Measurements from ENCODE around the gene HSPA12B. TPM values are rescaled to one million over a fixed set of nuclear protein-coding genes. Genes with fewer than 3 reads are reported as not detected.
A peak's percentile ranks its signal among the peaks of the same experiment; 100 is the strongest.

The HSPA12B gene
- total RNA-seq, 1 experiment from 2014 or later, result 6.3 TPM

- TF ChIP-seq IRF2 (CRISPR knock-in tag; IDR thresholded peaks at IDR 0.05; ENCODE audit: borderline replicate concordance, low read depth), result no peak
- TF ChIP-seq, protein P1, sequence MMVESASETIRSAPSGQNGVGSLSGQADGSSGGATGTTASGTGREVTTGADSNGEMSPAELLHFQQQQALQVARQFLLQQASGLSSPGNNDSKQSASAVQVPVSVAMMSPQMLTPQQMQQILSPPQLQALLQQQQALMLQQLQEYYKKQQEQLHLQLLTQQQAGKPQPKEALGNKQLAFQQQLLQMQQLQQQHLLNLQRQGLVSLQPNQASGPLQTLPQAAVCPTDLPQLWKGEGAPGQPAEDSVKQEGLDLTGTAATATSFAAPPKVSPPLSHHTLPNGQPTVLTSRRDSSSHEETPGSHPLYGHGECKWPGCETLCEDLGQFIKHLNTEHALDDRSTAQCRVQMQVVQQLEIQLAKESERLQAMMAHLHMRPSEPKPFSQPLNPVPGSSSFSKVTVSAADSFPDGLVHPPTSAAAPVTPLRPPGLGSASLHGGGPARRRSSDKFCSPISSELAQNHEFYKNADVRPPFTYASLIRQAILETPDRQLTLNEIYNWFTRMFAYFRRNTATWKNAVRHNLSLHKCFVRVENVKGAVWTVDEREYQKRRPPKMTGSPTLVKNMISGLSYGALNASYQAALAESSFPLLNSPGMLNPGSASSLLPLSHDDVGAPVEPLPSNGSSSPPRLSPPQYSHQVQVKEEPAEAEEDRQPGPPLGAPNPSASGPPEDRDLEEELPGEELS (CRISPR knock-in tag; IDR thresholded peaks at IDR 0.05), result no peak
- TF ChIP-seq, protein P2, sequence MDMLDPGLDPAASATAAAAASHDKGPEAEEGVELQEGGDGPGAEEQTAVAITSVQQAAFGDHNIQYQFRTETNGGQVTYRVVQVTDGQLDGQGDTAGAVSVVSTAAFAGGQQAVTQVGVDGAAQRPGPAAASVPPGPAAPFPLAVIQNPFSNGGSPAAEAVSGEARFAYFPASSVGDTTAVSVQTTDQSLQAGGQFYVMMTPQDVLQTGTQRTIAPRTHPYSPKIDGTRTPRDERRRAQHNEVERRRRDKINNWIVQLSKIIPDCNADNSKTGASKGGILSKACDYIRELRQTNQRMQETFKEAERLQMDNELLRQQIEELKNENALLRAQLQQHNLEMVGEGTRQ (CRISPR knock-in tag; IDR thresholded peaks at IDR 0.05), result no peak
- TF ChIP-seq, protein P3, sequence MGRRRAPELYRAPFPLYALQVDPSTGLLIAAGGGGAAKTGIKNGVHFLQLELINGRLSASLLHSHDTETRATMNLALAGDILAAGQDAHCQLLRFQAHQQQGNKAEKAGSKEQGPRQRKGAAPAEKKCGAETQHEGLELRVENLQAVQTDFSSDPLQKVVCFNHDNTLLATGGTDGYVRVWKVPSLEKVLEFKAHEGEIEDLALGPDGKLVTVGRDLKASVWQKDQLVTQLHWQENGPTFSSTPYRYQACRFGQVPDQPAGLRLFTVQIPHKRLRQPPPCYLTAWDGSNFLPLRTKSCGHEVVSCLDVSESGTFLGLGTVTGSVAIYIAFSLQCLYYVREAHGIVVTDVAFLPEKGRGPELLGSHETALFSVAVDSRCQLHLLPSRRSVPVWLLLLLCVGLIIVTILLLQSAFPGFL (CRISPR knock-in tag; IDR thresholded peaks at IDR 0.05; ENCODE audit: borderline replicate concordance), result no peak
- TF ChIP-seq, protein P4, sequence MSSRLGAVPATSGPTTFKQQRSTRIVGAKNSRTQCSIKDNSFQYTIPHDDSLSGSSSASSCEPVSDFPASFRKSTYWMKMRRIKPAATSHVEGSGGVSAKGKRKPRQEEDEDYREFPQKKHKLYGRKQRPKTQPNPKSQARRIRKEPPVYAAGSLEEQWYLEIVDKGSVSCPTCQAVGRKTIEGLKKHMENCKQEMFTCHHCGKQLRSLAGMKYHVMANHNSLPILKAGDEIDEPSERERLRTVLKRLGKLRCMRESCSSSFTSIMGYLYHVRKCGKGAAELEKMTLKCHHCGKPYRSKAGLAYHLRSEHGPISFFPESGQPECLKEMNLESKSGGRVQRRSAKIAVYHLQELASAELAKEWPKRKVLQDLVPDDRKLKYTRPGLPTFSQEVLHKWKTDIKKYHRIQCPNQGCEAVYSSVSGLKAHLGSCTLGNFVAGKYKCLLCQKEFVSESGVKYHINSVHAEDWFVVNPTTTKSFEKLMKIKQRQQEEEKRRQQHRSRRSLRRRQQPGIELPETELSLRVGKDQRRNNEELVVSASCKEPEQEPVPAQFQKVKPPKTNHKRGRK (CRISPR knock-in tag; IDR thresholded peaks at IDR 0.05; ENCODE audit: borderline replicate concordance), result no peak
Measured at GRCh38 chr20:3694864-3695263, 37.6 kb upstream of the HSPA12B start (continued).

GRCh38 chr20:3696200-3696599 lies 36.3 kb upstream of the HSPA12B start:
- H3K9me3 Mint-ChIP-seq, result no peaks in the 10 kb centered on the region
- H3K27ac Mint-ChIP-seq, result no peak overlapping the region
- H3K36me3 Mint-ChIP-seq, result no peaks in the 10 kb centered on the region
- peak; percentile 67; the same call in 1 of the 2 replicates for TF ChIP-seq CTCF (IDR thresholded peaks at IDR 0.05)
- no peak for TF ChIP-seq ZNF396 (CRISPR knock-in tag; IDR thresholded peaks at IDR 0.05; ENCODE audit: borderline replicate concordance)
- H3K4me1 Mint-ChIP-seq, result no peaks in the 10 kb centered on the region
- H3K4me3 Mint-ChIP-seq, result no peak overlapping the region
- ATAC-seq (no peak), DNase-seq (ENCODE audit: low spot score) (no peak)
- no peaks in the 10 kb centered on the region for H3K27me3 Mint-ChIP-seq (ENCODE audit: low read depth)
- POLR2A ChIA-PET, result no interaction called here
- CTCF ChIA-PET, result interaction anchor here (0.6 to 8.0 kb wide), 31 partner anchors 9 to 133 kb away, joined by 3 to 70 read pairs (median 6); partner anchors contain the start of genes ADAM33, ADISSP, GFRA4 and HSPA12B

- CTCF ChIA-PET, result interaction anchor here (0.6 to 8.0 kb wide), 32 partner anchors 8 to 134 kb away, joined by 3 to 70 read pairs (median 6); partner anchors contain the start of genes ADAM33, ADISSP, GFRA4 and HSPA12B
- DNase-seq (ENCODE audit: low spot score), result no peak
Measured at GRCh38 chr20:3696745-3697587, 35.5 kb upstream of the HSPA12B start.

More at GRCh38 chr20:3696745-3697587, 35.5 kb upstream of the HSPA12B start:
- no peak for TF ChIP-seq CREM (CRISPR knock-in tag; IDR thresholded peaks at IDR 0.05)
- no peak for TF ChIP-seq E2F5 (CRISPR knock-in tag; IDR thresholded peaks at IDR 0.05)
- TF ChIP-seq SMAD3 (CRISPR knock-in tag; IDR thresholded peaks at IDR 0.05; ENCODE audit: borderline replicate concordance), result no peak
- TF ChIP-seq, protein P5, sequence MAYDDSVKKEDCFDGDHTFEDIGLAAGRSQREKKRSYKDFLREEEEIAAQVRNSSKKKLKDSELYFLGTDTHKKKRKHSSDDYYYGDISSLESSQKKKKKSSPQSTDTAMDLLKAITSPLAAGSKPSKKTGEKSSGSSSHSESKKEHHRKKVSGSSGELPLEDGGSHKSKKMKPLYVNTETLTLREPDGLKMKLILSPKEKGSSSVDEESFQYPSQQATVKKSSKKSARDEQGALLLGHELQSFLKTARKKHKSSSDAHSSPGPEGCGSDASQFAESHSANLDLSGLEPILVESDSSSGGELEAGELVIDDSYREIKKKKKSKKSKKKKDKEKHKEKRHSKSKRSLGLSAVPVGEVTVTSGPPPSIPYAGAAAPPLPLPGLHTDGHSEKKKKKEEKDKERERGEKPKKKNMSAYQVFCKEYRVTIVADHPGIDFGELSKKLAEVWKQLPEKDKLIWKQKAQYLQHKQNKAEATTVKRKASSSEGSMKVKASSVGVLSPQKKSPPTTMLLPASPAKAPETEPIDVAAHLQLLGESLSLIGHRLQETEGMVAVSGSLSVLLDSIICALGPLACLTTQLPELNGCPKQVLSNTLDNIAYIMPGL (CRISPR knock-in tag; IDR thresholded peaks at IDR 0.05), result no peak
- TF ChIP-seq, protein P6, sequence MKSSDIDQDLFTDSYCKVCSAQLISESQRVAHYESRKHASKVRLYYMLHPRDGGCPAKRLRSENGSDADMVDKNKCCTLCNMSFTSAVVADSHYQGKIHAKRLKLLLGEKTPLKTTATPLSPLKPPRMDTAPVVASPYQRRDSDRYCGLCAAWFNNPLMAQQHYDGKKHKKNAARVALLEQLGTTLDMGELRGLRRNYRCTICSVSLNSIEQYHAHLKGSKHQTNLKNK (CRISPR knock-in tag; IDR thresholded peaks at IDR 0.05), result no peak
- TF ChIP-seq NFYB (CRISPR knock-in tag; conservative IDR thresholded peaks at IDR 0.05; ENCODE audit: low read depth), result no peak
- TF ChIP-seq ZNF121 (CRISPR knock-in tag; IDR thresholded peaks at IDR 0.05), result no peak
- no peak for TF ChIP-seq KAT7 (CRISPR knock-in tag; IDR thresholded peaks at IDR 0.05; ENCODE audit: borderline replicate concordance)
- Mint-ChIP-seq H3K9me3 (no peaks in the 10 kb centered on the region), H3K27ac (no peak overlapping the region), H3K27me3 (ENCODE audit: low read depth) (no peaks in the 10 kb centered on the region), H3K4me1 (no peaks in the 10 kb centered on the region), H3K36me3 (no peaks in the 10 kb centered on the region), H3K4me3 (no peak overlapping the region)
- no peak for ATAC-seq
- POLR2A ChIA-PET, result no interaction called here
